Amniotic stem cell (primary cell): ENCODE data around the gene FBXO44.

ENCODE experiments used
- DNase-seq: peaks from one replicate; lab custom pipeline; 2025; lab: John Stamatoyannopoulos, UW

Gene FBXO44

DNA sequence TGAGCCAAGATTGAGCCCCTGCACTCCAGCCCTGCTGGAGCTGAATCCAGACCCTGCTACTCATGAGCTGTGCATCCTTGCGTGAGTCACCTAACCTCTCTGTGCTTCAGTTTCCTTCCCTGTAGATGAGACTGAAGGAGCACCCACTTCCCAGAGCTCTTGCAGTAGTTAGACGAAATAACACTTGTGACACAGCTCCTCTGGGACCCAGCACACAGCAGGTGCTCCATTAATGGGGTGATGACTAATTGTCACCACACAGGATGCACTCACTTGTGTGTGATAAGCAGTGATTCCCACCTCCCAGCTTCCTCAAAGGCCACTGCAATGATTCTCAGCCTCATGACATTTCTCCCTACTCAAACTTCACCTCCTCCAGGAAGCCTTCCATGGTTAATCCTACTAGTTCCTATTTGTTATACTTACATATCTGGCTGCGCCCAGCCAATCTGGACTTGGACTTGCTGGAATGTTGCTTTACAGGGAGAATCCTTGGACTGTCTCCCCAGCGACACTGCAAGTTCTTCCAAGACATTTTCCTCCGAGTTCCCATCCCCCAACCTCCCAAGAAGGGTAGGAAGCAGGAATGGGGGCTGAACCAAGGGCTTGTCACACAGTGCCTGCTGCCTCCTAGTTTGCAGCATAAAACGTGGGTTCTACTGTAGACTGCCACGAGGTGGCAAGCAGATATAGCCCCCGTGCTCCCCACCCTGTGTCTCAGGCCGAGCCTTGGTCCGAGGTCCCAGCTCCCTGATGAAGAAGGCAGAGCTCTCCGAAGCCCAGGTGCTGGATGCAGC, 54.1 kb downstream of the FBXO44 start:
- DNase-seq = no peak

DNA sequence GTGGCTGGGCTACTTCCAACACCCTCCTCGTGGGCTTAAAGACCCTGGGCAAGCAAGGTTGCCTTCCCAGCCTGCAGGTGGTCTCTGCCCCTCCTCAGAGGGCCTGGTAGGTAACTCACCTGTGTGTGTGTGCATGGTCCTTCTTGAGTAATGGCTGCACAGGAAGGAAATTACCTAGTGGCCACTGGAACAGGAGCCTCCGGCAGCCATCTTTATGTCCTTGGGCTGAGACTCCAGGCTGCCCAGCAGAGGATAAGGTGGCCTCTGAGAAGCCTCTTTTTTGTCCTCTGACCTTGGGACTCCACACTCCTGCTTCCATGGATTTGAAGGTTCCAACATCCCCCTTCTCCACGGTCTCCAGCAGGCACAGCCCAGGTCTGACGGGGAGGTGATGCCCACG, 56.8 kb downstream of the FBXO44 start:
- no peak for DNase-seq

DNA sequence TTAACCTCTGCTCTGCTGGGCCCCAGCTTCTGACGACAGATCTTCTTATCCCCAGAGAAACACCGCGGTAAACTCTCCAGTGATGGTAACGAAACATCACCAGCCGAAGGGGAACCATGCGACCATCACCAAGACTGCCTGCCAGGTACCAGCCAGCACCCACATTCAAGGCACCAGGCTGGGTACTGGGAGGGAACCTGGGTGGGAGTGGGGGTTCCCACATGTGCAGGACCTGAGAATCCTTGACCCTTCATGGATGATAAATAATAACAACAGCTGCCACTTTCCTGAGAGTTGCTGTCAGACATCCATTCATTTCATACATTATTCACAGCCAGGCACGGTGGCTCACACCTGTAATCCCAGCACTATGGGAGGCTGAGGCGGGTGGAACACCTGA, 57.6 kb downstream of the FBXO44 start:
- DNase-seq = no peak
